HG02623 (cell line): ENCODE data around the gene ATP11C.
"Not testable (repeated sequence)": the region's sequence is repeated elsewhere in the genome, so short reads cannot be mapped to it uniquely, and the experiment has no call there.

ENCODE experiments used
- ATAC-seq: cut with Tn5 transposase; IDR thresholded peaks from one replicate; pipeline ENCODE4 v1.9.1; 2021; ENCODE audit warnings: moderate library complexity; ENCODE audit not compliant: unreplicated experiment

The ATP11C gene

GRCh38 chrX:139932901-139933796 lies at the start of gene ATP11C:
TSS of gene ATP11C (minus strand) at chrX:139933053. CDS start at chrX:139932042, 1,011 bp downstream.
- peak; percentile 66 for ATAC-seq

- no peak for ATAC-seq
Observed at GRCh38 chrX:139974471-139974870, 41.6 kb upstream of the ATP11C start.

GRCh38 chrX:139972629-139973624 lies 40.1 kb upstream of the ATP11C start:
- ATAC-seq = no peak

GRCh38 chrX:139972113-139972512 lies 39.3 kb upstream of the ATP11C start:
- no peak for ATAC-seq

- ATAC-seq = no peak
Observed at GRCh38 chrX:139971394-139971749, 38.5 kb upstream of the ATP11C start.

GRCh38 chrX:139969286-139969685 lies 36.4 kb upstream of the ATP11C start:
- no peak for ATAC-seq

- ATAC-seq = no peak
Observed at GRCh38 chrX:139967750-139968149, 34.9 kb upstream of the ATP11C start.

- ATAC-seq = no peak
Observed at GRCh38 chrX:139967300-139967699, 34.4 kb upstream of the ATP11C start.

GRCh38 chrX:139966159-139966558 lies 33.3 kb upstream of the ATP11C start:
- ATAC-seq = not testable (repeated sequence)

- no peak for ATAC-seq
Observed at GRCh38 chrX:139965421-139965820, 32.6 kb upstream of the ATP11C start, which contains the start of gene CXorf66. TSS of gene CXorf66 (minus strand) at chrX:139965521. CDS start at chrX:139965496, 25 bp downstream.

GRCh38 chrX:139961091-139961490 lies 28.2 kb upstream of the ATP11C start:
- ATAC-seq = not testable (repeated sequence)

- ATAC-seq = no peak
Observed at GRCh38 chrX:139949703-139950102, 16.9 kb upstream of the ATP11C start.

- ATAC-seq = no peak
Observed at GRCh38 chrX:139945075-139945474, 12.2 kb upstream of the ATP11C start.

GRCh38 chrX:139936259-139936658 lies 3.4 kb upstream of the ATP11C start:
- no peak for ATAC-seq

- ATAC-seq = no peak
Observed at GRCh38 chrX:139933904-139934303, 1.1 kb upstream of the ATP11C start.

- peak; percentile 33 for ATAC-seq
Observed at GRCh38 chrX:139932073-139932900, 566 bp downstream of the ATP11C start.

GRCh38 chrX:139931646-139932072 lies 1.2 kb downstream of the ATP11C start:
- ATAC-seq = no peak

- no peak for ATAC-seq
Observed at GRCh38 chrX:139930916-139931645, 1.8 kb downstream of the ATP11C start.

- no peak for ATAC-seq
Observed at GRCh38 chrX:139930401-139930800, 2.5 kb downstream of the ATP11C start.

- ATAC-seq = no peak
Observed at GRCh38 chrX:139929876-139930275, 3.0 kb downstream of the ATP11C start.
